GM12878 (cell line): Measurements from ENCODE around the gene ARPP21.

Experiments
- CHD2 ChIP-seq: IDR thresholded peaks from 2 replicates; pipeline ENCODE4 v1.6.1; 2011; ENCODE audit warnings: low read depth, low read length, improper control_type of control experiment, borderline replicate concordance
- HDGF ChIP-seq: fragments of 450-650 bp; IDR thresholded peaks from 2 replicates; pipeline ENCODE4 v1.6.1; 2016; ENCODE audit warnings: antibody characterized with exemption
- TF ChIP-seq, protein P1 (sequence below): IDR thresholded peaks from 2 replicates; pipeline ENCODE4 v1.6.1; 2011; ENCODE audit warnings: borderline replicate concordance, low read depth, mild to moderate bottlenecking, moderate library complexity, mixed read lengths, low read length; ENCODE audit not compliant: insufficient read depth; ENCODE audit errors: extremely low read length

DNA sequence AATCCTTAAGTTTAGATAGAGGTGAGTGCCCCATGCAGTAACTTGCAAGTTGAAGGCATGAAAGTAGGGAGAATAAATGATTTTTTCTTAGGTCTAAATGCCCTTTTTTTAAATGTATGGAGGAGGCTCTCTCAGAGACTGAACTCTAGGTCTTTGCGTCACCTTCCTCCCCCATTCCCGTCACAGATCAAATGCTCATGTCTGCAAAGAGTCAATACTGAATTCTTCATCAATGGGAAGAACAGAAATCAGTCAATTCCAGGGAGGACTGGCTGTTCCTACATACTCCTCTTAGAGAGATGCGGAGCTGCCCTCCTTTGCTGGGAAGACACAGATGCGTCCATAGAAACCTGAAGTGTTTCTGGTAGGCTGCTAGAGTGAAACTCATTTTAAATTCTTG is 98.2 kb downstream of the ARPP21 start:
- TF ChIP-seq HDGF (no peak), CHD2 (no peak)
- TF ChIP-seq, protein P1, sequence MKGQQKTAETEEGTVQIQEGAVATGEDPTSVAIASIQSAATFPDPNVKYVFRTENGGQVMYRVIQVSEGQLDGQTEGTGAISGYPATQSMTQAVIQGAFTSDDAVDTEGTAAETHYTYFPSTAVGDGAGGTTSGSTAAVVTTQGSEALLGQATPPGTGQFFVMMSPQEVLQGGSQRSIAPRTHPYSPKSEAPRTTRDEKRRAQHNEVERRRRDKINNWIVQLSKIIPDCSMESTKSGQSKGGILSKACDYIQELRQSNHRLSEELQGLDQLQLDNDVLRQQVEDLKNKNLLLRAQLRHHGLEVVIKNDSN, result no peak
